ENCODE measurements around the gene TGM3. TPM values are rescaled to one million over a fixed set of nuclear protein-coding genes. Genes with fewer than 3 reads are reported as not detected.

Gene TGM3
- total RNA-seq, 2 donors from 2014 or later: 0.23 to 1.8 TPM

GRCh38 chr20:2340823-2341222 is 45.0 kb downstream of the TGM3 start:
- intact Hi-C loops (cut with DNase I): no loop called here
- 95% methylated on average over 6 of the region's 6 CpGs for WGBS
- Histone ChIP-seq H3K9me3 (no peaks in the 10 kb centered on the region), H3K36me3 (no peaks in the 10 kb centered on the region), H3K27me3 (replicated peaks; ENCODE audit: insufficient read depth) (no peaks in the 10 kb centered on the region), H3K4me3 (no peak overlapping the region), H3K4me1 (replicated peaks) (no peaks in the 10 kb centered on the region), H3K27ac (no peak overlapping the region)
- DNase-seq (ENCODE audit: low spot score): no peak
- no peak for TF ChIP-seq CTCF (IDR thresholded peaks at IDR 0.05)

- TF ChIP-seq POLR2AphosphoS5 (IDR thresholded peaks at IDR 0.05): no peak
- TF ChIP-seq POLR2A (IDR thresholded peaks at IDR 0.05): no peak
- TF ChIP-seq CTCF (IDR thresholded peaks at IDR 0.05): no peak
- H3K9me3 ChIP-seq: no peaks in the 10 kb centered on the region
Measured at GRCh38 chr20:2341336-2341735, 45.5 kb downstream of the TGM3 start.

GRCh38 chr20:2342243-2342642 is 46.4 kb downstream of the TGM3 start:
- WGBS: 28% methylated on average over 3 of the region's 3 CpGs
- no peak for DNase-seq (ENCODE audit: low spot score)
- Histone ChIP-seq H3K4me1 (replicated peaks) (no peaks in the 10 kb centered on the region), H3K9me3 (no peaks in the 10 kb centered on the region), H3K4me3 (no peak overlapping the region), H3K27ac (no peak overlapping the region), H3K36me3 (no peaks in the 10 kb centered on the region), H3K27me3 (replicated peaks; ENCODE audit: insufficient read depth) (no peaks in the 10 kb centered on the region)
- no peak for TF ChIP-seq POLR2AphosphoS5 (IDR thresholded peaks at IDR 0.05)
- no peak for TF ChIP-seq CTCF (IDR thresholded peaks at IDR 0.05)
- TF ChIP-seq POLR2A (IDR thresholded peaks at IDR 0.05): no peak
- intact Hi-C loops (cut with DNase I): no loop called here

More at GRCh38 chr20:2341336-2341735, 45.5 kb downstream of the TGM3 start:
- Histone ChIP-seq H3K36me3 (no peaks in the 10 kb centered on the region), H3K27me3 (replicated peaks; ENCODE audit: insufficient read depth) (no peaks in the 10 kb centered on the region), H3K4me1 (replicated peaks) (no peaks in the 10 kb centered on the region), H3K4me3 (no peak overlapping the region), H3K27ac (no peak overlapping the region)
- DNase-seq (ENCODE audit: low spot score): no peak
- intact Hi-C loops (cut with DNase I): no loop called here
- WGBS: 81% methylated on average over 7 of the region's 7 CpGs

GRCh38 chr20:2346188-2346587 is 50.4 kb downstream of the TGM3 start:
- WGBS: 49% methylated on average over 3 of the region's 3 CpGs
- H3K27ac ChIP-seq: no peak overlapping the region
- H3K4me1 ChIP-seq (replicated peaks): no peaks in the 10 kb centered on the region
- H3K9me3 ChIP-seq: no peaks in the 10 kb centered on the region
- H3K27me3 ChIP-seq (replicated peaks; ENCODE audit: insufficient read depth): no peaks in the 10 kb centered on the region
- H3K36me3 ChIP-seq: no peaks in the 10 kb centered on the region
- DNase-seq (ENCODE audit: low spot score): no peak
- intact Hi-C loops (cut with DNase I): no loop called here
- H3K4me3 ChIP-seq: no peak overlapping the region
- TF ChIP-seq POLR2AphosphoS5 (IDR thresholded peaks at IDR 0.05) (no peak), POLR2A (IDR thresholded peaks at IDR 0.05) (no peak), CTCF (IDR thresholded peaks at IDR 0.05) (no peak)

- no peaks in the 10 kb centered on the region for H3K27me3 ChIP-seq (replicated peaks; ENCODE audit: insufficient read depth)
- intact Hi-C loops (cut with DNase I): no loop called here
- TF ChIP-seq CTCF (IDR thresholded peaks at IDR 0.05): no peak
- no peak for TF ChIP-seq POLR2AphosphoS5 (IDR thresholded peaks at IDR 0.05)
- no peak for TF ChIP-seq POLR2A (IDR thresholded peaks at IDR 0.05)
- H3K4me3 ChIP-seq: no peak overlapping the region
- H3K36me3 ChIP-seq: no peaks in the 10 kb centered on the region
- WGBS: 80% methylated on average over 5 of the region's 5 CpGs
- no peaks in the 10 kb centered on the region for H3K9me3 ChIP-seq
- no peak for DNase-seq (ENCODE audit: low spot score)
- no peaks in the 10 kb centered on the region for H3K4me1 ChIP-seq (replicated peaks)
- no peak overlapping the region for H3K27ac ChIP-seq
Measured at GRCh38 chr20:2348336-2348735, 52.5 kb downstream of the TGM3 start.
